ENCODE results near the gene MT2A. TPM values are rescaled to one million over a fixed set of nuclear protein-coding genes. Genes with fewer than 3 reads are reported as not detected.

MT2A gene
- total and polyA plus RNA-seq, 2 of the 13 experiments (the other 11 are each of a cell fraction or from before 2014, with no cell fraction given), result 135 to 371 TPM

- TF ChIP-seq ZFYVE20 (CRISPR knock-in tag; IDR thresholded peaks at IDR 0.05; ENCODE audit: borderline replicate concordance, low read depth), result no peak
- TF ChIP-seq SAFB2 (CRISPR knock-in tag; IDR thresholded peaks at IDR 0.05; ENCODE audit: borderline replicate concordance, low read depth), result no peak
- no peak for TF ChIP-seq FOSL1 (CRISPR knock-in tag; IDR thresholded peaks at IDR 0.05; ENCODE audit: borderline replicate concordance)
- no peak for TF ChIP-seq HNRNPK (IDR thresholded peaks at IDR 0.05; ENCODE audit: low read depth, low read length, poor library complexity, severe bottlenecking)
- TF ChIP-seq ZNF24 (IDR thresholded peaks at IDR 0.05), result no peak
- no peak for TF ChIP-seq RAD21 (CRISPR knock-in tag; IDR thresholded peaks at IDR 0.05)
- TF ChIP-seq ZFP82 (CRISPR knock-in tag; IDR thresholded peaks at IDR 0.05; ENCODE audit: borderline replicate concordance), result no peak
- no peak for TF ChIP-seq ZNF256 (CRISPR knock-in tag; conservative IDR thresholded peaks at IDR 0.05)
- no peak for TF ChIP-seq BCL6 (CRISPR knock-in tag; IDR thresholded peaks at IDR 0.05)
- TF ChIP-seq ZBTB49 (CRISPR knock-in tag; IDR thresholded peaks at IDR 0.05; ENCODE audit: borderline replicate concordance), result no peak
- TF ChIP-seq ZNF460 (CRISPR knock-in tag; IDR thresholded peaks at IDR 0.05; ENCODE audit: borderline replicate concordance), result no peak
- TF ChIP-seq ZNF33A (CRISPR knock-in tag; IDR thresholded peaks at IDR 0.05; ENCODE audit: borderline replicate concordance), result no peak
- no peak for TF ChIP-seq ELF4 (CRISPR knock-in tag; IDR thresholded peaks at IDR 0.05; ENCODE audit: borderline replicate concordance)
- TF ChIP-seq POLR2A (IDR thresholded peaks at IDR 0.05; ENCODE audit: insufficient read depth in 1 of 2, low read depth in 2 of 2, low read length in 2 of 2), result peak in 1 of 2 experiments; percentile 43; a peak in 1 of 4 replicates
- no peak for TF ChIP-seq ZKSCAN1 (IDR thresholded peaks at IDR 0.05; ENCODE audit: low read length)
- TF ChIP-seq ZBTB44 (CRISPR knock-in tag; IDR thresholded peaks at IDR 0.05), result no peak
- no peak for TF ChIP-seq ZNF160 (CRISPR knock-in tag; IDR thresholded peaks at IDR 0.05)
- no peak for TF ChIP-seq NFYB (CRISPR knock-in tag; IDR thresholded peaks at IDR 0.05)
- TF ChIP-seq YY1 (IDR thresholded peaks at IDR 0.05; ENCODE audit: insufficient read depth, insufficient replicate concordance, low read depth, low read length), result no peak
- TF ChIP-seq ZNF678 (CRISPR knock-in tag; IDR thresholded peaks at IDR 0.05), result 0 out of 2 replicates have a peak, but pooled peaks have one; percentile 35
- TF ChIP-seq PAX8 (CRISPR knock-in tag; IDR thresholded peaks at IDR 0.05; ENCODE audit: borderline replicate concordance), result 0 out of 2 replicates have a peak, but pooled peaks have one; percentile 72
- no peak for TF ChIP-seq PCBP1 (IDR thresholded peaks at IDR 0.05; ENCODE audit: borderline replicate concordance, low read depth, low read length)
- no peak for TF ChIP-seq ZBTB34 (CRISPR knock-in tag; IDR thresholded peaks at IDR 0.05)
- 0 out of 2 replicates have a peak, but pooled peaks have one; percentile 51 for TF ChIP-seq ZNF704 (CRISPR knock-in tag; IDR thresholded peaks at IDR 0.05; ENCODE audit: borderline replicate concordance)
Observed at GRCh38 chr16:56610017-56610608, 1.7 kb downstream of the MT2A start (continued).
